ENCODE measurements around the gene BANF2. TPM values are rescaled to one million over a fixed set of nuclear protein-coding genes. Genes with fewer than 3 reads are reported as not detected.

Gene BANF2
- total and polyA plus RNA-seq, 2 of the 4 experiments (the other 2 are of a cell fraction), result not detected

GRCh38 chr20:17722493-17723300 lies 22.9 kb downstream of the BANF2 start:
- Histone ChIP-seq H4K5ac (ENCODE audit: low read depth, low read length) (no peak overlapping the region), H3K4me2 (ENCODE audit: low read depth, low read length) (no peak overlapping the region), H3K9me1 (ENCODE audit: insufficient read depth, low read length) (no peaks in the 10 kb centered on the region; the same call in 1 of the 2 replicates), H4K8ac (ENCODE audit: low read depth in 2 of 2, low read length in 2 of 2) (no peak overlapping the region), H2BK120ac (ENCODE audit: low read depth, low read length) (no peak overlapping the region), H4K20me1 (ENCODE audit: insufficient read depth, low read length) (no peaks in the 10 kb centered on the region), H3K9ac (ENCODE audit: low read depth, low read length) (no peak overlapping the region), H3K4me3 (ENCODE audit: insufficient read depth, low read depth, low read length) (no peak overlapping the region), H3K18ac (ENCODE audit: low read depth, low read length) (no peak overlapping the region), H4K91ac (ENCODE audit: insufficient read depth, low read depth, low read length) (no peak overlapping the region), H2AK5ac (ENCODE audit: low read depth, low read length) (no peak overlapping the region), H2BK20ac (ENCODE audit: low read depth, low read length) (no peak overlapping the region), H2BK5ac (ENCODE audit: low read depth, low read length, poor library complexity, severe bottlenecking) (no peak overlapping the region), H2AFZ (replicated peaks; ENCODE audit: low read length, poor library complexity) (no peak overlapping the region), H2BK15ac (ENCODE audit: low read depth, low read length) (no peak overlapping the region), H3K56ac (ENCODE audit: extremely low read depth, insufficient read depth, low read length) (no peak overlapping the region), H3K9me3 (ENCODE audit: control insufficient read depth, insufficient read depth, low read length) (no peaks in the 10 kb centered on the region), H3K27me3 (ENCODE audit: control insufficient read depth, insufficient read depth, low read length) (peaks cover 20% of the 10 kb centered on the region), H3K4ac (ENCODE audit: low read depth, low read length) (no peak overlapping the region), H3K23ac (ENCODE audit: low read depth, low read length) (no peak overlapping the region), H3K27ac (ENCODE audit: insufficient read depth, low read length) (no peak overlapping the region), H3K14ac (replicated peaks; ENCODE audit: low read depth, low read length) (no peak overlapping the region), H3K4me1 (ENCODE audit: control insufficient read depth, insufficient read depth, low read length) (0 out of 2 replicates have a peak, but pooled peaks cover 2% of the 10 kb centered on the region), H3K36me3 (ENCODE audit: control insufficient read depth, insufficient read depth, low read length) (no peaks in the 10 kb centered on the region), H2AK9ac (replicated peaks; ENCODE audit: low read depth, low read length, poor library complexity) (no peak overlapping the region), H3K79me1 (ENCODE audit: low read depth in 1 of 2, low read length in 2 of 2) (no peaks in the 10 kb centered on the region)
- ChIA-PET POLR2A (ENCODE audit: unreplicated experiment) (no interaction called here), CTCF (interaction anchor here (1.0 kb wide), 1 partner anchor 30 kb away, joined by 3 read pairs; no protein-coding TSS in a partner anchor)
- no peak for TF ChIP-seq CEBPB (IDR thresholded peaks at IDR 0.05; ENCODE audit: low read depth, low read length)
- TF ChIP-seq NFE2L2 (IDR thresholded peaks at IDR 0.05; ENCODE audit: low read depth, low read length), result no peak
- no peak for TF ChIP-seq RAD21 (IDR thresholded peaks at IDR 0.05; ENCODE audit: low read length)
- TF ChIP-seq FOS (IDR thresholded peaks at IDR 0.05; ENCODE audit: low read depth, low read length), result no peak
- no peak for TF ChIP-seq RCOR1 (IDR thresholded peaks at IDR 0.05; ENCODE audit: insufficient replicate concordance, low read length)
- TF ChIP-seq BHLHE40 (IDR thresholded peaks at IDR 0.05; ENCODE audit: low read depth, low read length), result no peak
- no peak for TF ChIP-seq POLR2A (IDR thresholded peaks at IDR 0.05; ENCODE audit: low read depth, low read length)
- no peak for TF ChIP-seq USF2 (IDR thresholded peaks at IDR 0.05; ENCODE audit: low read depth, low read length)
- no peak for TF ChIP-seq RFX5 (IDR thresholded peaks at IDR 0.05; ENCODE audit: low read depth, low read length)
- no peak for TF ChIP-seq CTCF (conservative IDR thresholded peaks at IDR 0.05; ENCODE audit: low read depth, low read length)
- TF ChIP-seq MXI1 (IDR thresholded peaks at IDR 0.05; ENCODE audit: borderline replicate concordance, low read depth, low read length), result no peak
- TF ChIP-seq MAFK (IDR thresholded peaks at IDR 0.05; ENCODE audit: low read depth, low read length), result no peak
- TF ChIP-seq MAZ (IDR thresholded peaks at IDR 0.05; ENCODE audit: borderline replicate concordance, low read depth, low read length), result no peak
- TF ChIP-seq CHD1 (IDR thresholded peaks at IDR 0.05; ENCODE audit: low read depth, low read length), result no peak
- TF ChIP-seq ELK1 (IDR thresholded peaks at IDR 0.05; ENCODE audit: borderline replicate concordance, low read depth, low read length), result no peak
- dilution Hi-C loops (cut with HindIII; ENCODE audit: low sequenced_read_pairs, unreplicated experiment), result no loop called here
- 63% methylated on average over 5 of the region's 14 CpGs; no CpG with 5 or more reads in 1 of the 2 experiments for WGBS, 2 experiments (ENCODE audit: extremely low coverage in 2 of 2, insufficient read length in 1 of 2)
- no peak for DNase-seq
- intact Hi-C loops (cut with micrococcal nuclease), result no loop called here
- no peak for ATAC-seq (ENCODE audit: low read depth)
- in situ Hi-C loops (cut with MboI; ENCODE audit: low sequenced_read_pairs), result no loop called here
- no TSS peak for BruUV-seq (replicated peaks)

Measured in IMR-90 (cell line).